ENCODE results near the gene TTC9B.

Gene TTC9B

GRCh38 chr19:40257096-40257517, 38.9 kb upstream of the TTC9B start:
- no peak overlapping the region for H3K4me2 ChIP-seq (ENCODE audit: low read length)
- no peaks in the 10 kb centered on the region for H3K9me3 ChIP-seq (replicated peaks; ENCODE audit: low read length)
- no peaks in the 10 kb centered on the region for H3K4me1 ChIP-seq (ENCODE audit: control insufficient read depth, insufficient read depth, low read length)
- H3K36me3 ChIP-seq (ENCODE audit: insufficient read depth, low read length): peaks cover 41% of the 10 kb centered on the region
- H3K27me3 ChIP-seq (ENCODE audit: control insufficient read depth, insufficient read depth, low read length): no peaks in the 10 kb centered on the region
- H3K4me3 ChIP-seq (ENCODE audit: low read length): no peak overlapping the region
- no peak overlapping the region for H3K9ac ChIP-seq (ENCODE audit: low read depth, low read length)

- H3K4me1 ChIP-seq (ENCODE audit: control insufficient read depth, insufficient read depth, low read length): no peaks in the 10 kb centered on the region
- peaks cover 47% of the 10 kb centered on the region for H3K36me3 ChIP-seq (ENCODE audit: insufficient read depth, low read length)
- no peak overlapping the region for H3K4me3 ChIP-seq (ENCODE audit: low read length)
- no peak overlapping the region for H3K4me2 ChIP-seq (ENCODE audit: low read length)
- no peaks in the 10 kb centered on the region for H3K9me3 ChIP-seq (replicated peaks; ENCODE audit: low read length)
- no peaks in the 10 kb centered on the region for H3K27me3 ChIP-seq (ENCODE audit: control insufficient read depth, insufficient read depth, low read length)
- H3K9ac ChIP-seq (ENCODE audit: low read depth, low read length): no peak overlapping the region
Observed at GRCh38 chr19:40256512-40256911, 38.3 kb upstream of the TTC9B start.

- Histone ChIP-seq H3K4me1 (ENCODE audit: control insufficient read depth, insufficient read depth, low read length) (no peaks in the 10 kb centered on the region), H3K36me3 (ENCODE audit: insufficient read depth, low read length) (peaks cover 48% of the 10 kb centered on the region), H3K9ac (ENCODE audit: low read depth, low read length) (no peak overlapping the region), H3K4me3 (ENCODE audit: low read length) (no peak overlapping the region), H3K9me3 (replicated peaks; ENCODE audit: low read length) (no peaks in the 10 kb centered on the region), H3K4me2 (ENCODE audit: low read length) (no peak overlapping the region), H3K27me3 (ENCODE audit: control insufficient read depth, insufficient read depth, low read length) (no peaks in the 10 kb centered on the region)
Observed at GRCh38 chr19:40255619-40256166, 37.5 kb upstream of the TTC9B start.

GRCh38 chr19:40254714-40255418, 36.7 kb upstream of the TTC9B start:
- Histone ChIP-seq H3K36me3 (ENCODE audit: insufficient read depth, low read length) (peaks cover 51% of the 10 kb centered on the region), H3K4me2 (ENCODE audit: low read length) (no peak overlapping the region), H3K27me3 (ENCODE audit: control insufficient read depth, insufficient read depth, low read length) (no peaks in the 10 kb centered on the region), H3K9me3 (replicated peaks; ENCODE audit: low read length) (no peaks in the 10 kb centered on the region), H3K4me3 (ENCODE audit: low read length) (no peak overlapping the region), H3K9ac (ENCODE audit: low read depth, low read length) (no peak overlapping the region), H3K4me1 (ENCODE audit: control insufficient read depth, insufficient read depth, low read length) (no peaks in the 10 kb centered on the region)

GRCh38 chr19:40253611-40254092, 35.5 kb upstream of the TTC9B start:
- Histone ChIP-seq H3K9me3 (replicated peaks; ENCODE audit: low read length) (no peaks in the 10 kb centered on the region), H3K27me3 (ENCODE audit: control insufficient read depth, insufficient read depth, low read length) (no peaks in the 10 kb centered on the region), H3K4me3 (ENCODE audit: low read length) (no peak overlapping the region), H3K4me1 (ENCODE audit: control insufficient read depth, insufficient read depth, low read length) (no peaks in the 10 kb centered on the region), H3K9ac (ENCODE audit: low read depth, low read length) (no peak overlapping the region), H3K36me3 (ENCODE audit: insufficient read depth, low read length) (peaks cover 53% of the 10 kb centered on the region), H3K4me2 (ENCODE audit: low read length) (no peak overlapping the region)

- Histone ChIP-seq H3K4me1 (ENCODE audit: control insufficient read depth, insufficient read depth, low read length) (no peaks in the 10 kb centered on the region), H3K9ac (ENCODE audit: low read depth, low read length) (no peak overlapping the region), H3K4me2 (ENCODE audit: low read length) (no peak overlapping the region), H3K36me3 (ENCODE audit: insufficient read depth, low read length) (peaks cover 60% of the 10 kb centered on the region), H3K27me3 (ENCODE audit: control insufficient read depth, insufficient read depth, low read length) (no peaks in the 10 kb centered on the region), H3K4me3 (ENCODE audit: low read length) (no peak overlapping the region), H3K9me3 (replicated peaks; ENCODE audit: low read length) (no peaks in the 10 kb centered on the region)
Observed at GRCh38 chr19:40252395-40252794, 34.2 kb upstream of the TTC9B start.

- Histone ChIP-seq H3K4me2 (ENCODE audit: low read length) (no peak overlapping the region), H3K4me3 (ENCODE audit: low read length) (no peak overlapping the region), H3K9ac (ENCODE audit: low read depth, low read length) (no peak overlapping the region), H3K4me1 (ENCODE audit: control insufficient read depth, insufficient read depth, low read length) (no peaks in the 10 kb centered on the region), H3K9me3 (replicated peaks; ENCODE audit: low read length) (no peaks in the 10 kb centered on the region), H3K36me3 (ENCODE audit: insufficient read depth, low read length) (peaks cover 60% of the 10 kb centered on the region), H3K27me3 (ENCODE audit: control insufficient read depth, insufficient read depth, low read length) (no peaks in the 10 kb centered on the region)
Observed at GRCh38 chr19:40251991-40252390, 33.8 kb upstream of the TTC9B start.

- Histone ChIP-seq H3K27me3 (ENCODE audit: control insufficient read depth, insufficient read depth, low read length) (no peaks in the 10 kb centered on the region), H3K36me3 (ENCODE audit: insufficient read depth, low read length) (peaks cover 52% of the 10 kb centered on the region), H3K9ac (ENCODE audit: low read depth, low read length) (no peak overlapping the region), H3K4me2 (ENCODE audit: low read length) (no peak overlapping the region), H3K4me1 (ENCODE audit: control insufficient read depth, insufficient read depth, low read length) (no peaks in the 10 kb centered on the region), H3K4me3 (ENCODE audit: low read length) (no peak overlapping the region), H3K9me3 (replicated peaks; ENCODE audit: low read length) (no peaks in the 10 kb centered on the region)
Observed at GRCh38 chr19:40251244-40251643, 33.1 kb upstream of the TTC9B start.

GRCh38 chr19:40249781-40250180, 31.6 kb upstream of the TTC9B start:
- H3K9ac ChIP-seq (ENCODE audit: low read depth, low read length): no peak overlapping the region
- peaks cover 38% of the 10 kb centered on the region for H3K36me3 ChIP-seq (ENCODE audit: insufficient read depth, low read length)
- H3K9me3 ChIP-seq (replicated peaks; ENCODE audit: low read length): no peaks in the 10 kb centered on the region
- no peak overlapping the region for H3K4me3 ChIP-seq (ENCODE audit: low read length)
- no peaks in the 10 kb centered on the region for H3K27me3 ChIP-seq (ENCODE audit: control insufficient read depth, insufficient read depth, low read length)
- H3K4me1 ChIP-seq (ENCODE audit: control insufficient read depth, insufficient read depth, low read length): no peaks in the 10 kb centered on the region
- H3K4me2 ChIP-seq (ENCODE audit: low read length): no peak overlapping the region

- no peaks in the 10 kb centered on the region for H3K9me3 ChIP-seq (replicated peaks; ENCODE audit: low read length)
- H3K27me3 ChIP-seq (ENCODE audit: control insufficient read depth, insufficient read depth, low read length): no peaks in the 10 kb centered on the region
- H3K4me2 ChIP-seq (ENCODE audit: low read length): no peak overlapping the region
- H3K4me3 ChIP-seq (ENCODE audit: low read length): no peak overlapping the region
- peaks cover 35% of the 10 kb centered on the region for H3K36me3 ChIP-seq (ENCODE audit: insufficient read depth, low read length)
- no peak overlapping the region for H3K9ac ChIP-seq (ENCODE audit: low read depth, low read length)
- no peaks in the 10 kb centered on the region for H3K4me1 ChIP-seq (ENCODE audit: control insufficient read depth, insufficient read depth, low read length)
Observed at GRCh38 chr19:40249201-40249600, 31.0 kb upstream of the TTC9B start.

GRCh38 chr19:40247735-40248262, 29.6 kb upstream of the TTC9B start:
- Histone ChIP-seq H3K9ac (ENCODE audit: low read depth, low read length) (no peak overlapping the region), H3K4me1 (ENCODE audit: control insufficient read depth, insufficient read depth, low read length) (no peaks in the 10 kb centered on the region), H3K36me3 (ENCODE audit: insufficient read depth, low read length) (peaks cover 26% of the 10 kb centered on the region), H3K9me3 (replicated peaks; ENCODE audit: low read length) (no peaks in the 10 kb centered on the region), H3K4me2 (ENCODE audit: low read length) (no peak overlapping the region), H3K27me3 (ENCODE audit: control insufficient read depth, insufficient read depth, low read length) (no peaks in the 10 kb centered on the region), H3K4me3 (ENCODE audit: low read length) (no peak overlapping the region)

- Histone ChIP-seq H3K9me3 (replicated peaks; ENCODE audit: low read length) (no peaks in the 10 kb centered on the region), H3K27me3 (ENCODE audit: control insufficient read depth, insufficient read depth, low read length) (no peaks in the 10 kb centered on the region), H3K9ac (ENCODE audit: low read depth, low read length) (no peak overlapping the region), H3K4me2 (ENCODE audit: low read length) (no peak overlapping the region), H3K4me3 (ENCODE audit: low read length) (no peak overlapping the region), H3K4me1 (ENCODE audit: control insufficient read depth, insufficient read depth, low read length) (no peaks in the 10 kb centered on the region), H3K36me3 (ENCODE audit: insufficient read depth, low read length) (peaks cover 23% of the 10 kb centered on the region)
Observed at GRCh38 chr19:40247178-40247577, 29.0 kb upstream of the TTC9B start.
